K562 (cell line): Measurements from ENCODE around the gene ADRB1. TPM values are rescaled to one million over a fixed set of nuclear protein-coding genes. Genes with fewer than 3 reads are reported as not detected.

ENCODE experiments used
- ATAC-seq: fragments of 200-7000 bp; cut with Tn5 transposase; 3 replicates; pipeline ENCODE4 v1.9.1; 2020; ENCODE audit warnings: moderate library complexity
- BruUV-seq: library from RNA; stranded (reverse); fragments of 400-500 nt; replicated peaks from 2 replicates; lab custom pipeline; 2021; lab: Mats Ljungman, UMichigan
- CTCF ChIA-PET: fragments of 300-600 bp; formaldehyde crosslinking; extraction: SDS; loops from one replicate; lab custom pipeline; 2021; ENCODE audit warnings: low intra/inter-chr PET ratio; lab: Yijun Ruan, JAX
- POLR2A ChIA-PET: fragments of 300-600, 350-650 bp; sonication (Branson Sonifier 250); formaldehyde crosslinking; extraction: SDS; loops from one replicate; lab custom pipeline; 2021; ENCODE audit warnings: antibody characterized with exemption, inconsistent platforms; lab: Yijun Ruan, JAX
- DNase-seq, 4 experiments: peaks; one replicate each; pipeline versions ENCODE4 v3.0.0 to v3.0.0-alpha.2; 2011 to 2018; ENCODE audit warnings: low spot score in 3 of 4, mixed read lengths in 3 of 4; ENCODE audit errors: extremely low read depth in 1 of 4
- FAIRE-seq: peaks from 2 replicates; lab custom pipeline; 2011; peaks lifted over from hg19 to GRCh38; lab: Jason Lieb, UNC
- H2AFZ ChIP-seq: 2 replicates; pipeline ENCODE4 v1.6.0; 2011; ENCODE audit warnings: low read depth, low read length, control low read depth, inconsistent platforms
- H3K27ac ChIP-seq: fragments of 200-600 bp; 3 replicates; pipeline ENCODE4 v1.8.0; 2011; ENCODE audit warnings: low read depth, mild to moderate bottlenecking, control low read depth, inconsistent platforms, low read length, moderate library complexity, mixed read lengths; ENCODE audit errors: extremely low read depth
- H3K27me3 ChIP-seq, 2 experiments: fragments of 300-600 bp in 1 of 2; 2 replicates in 1 of 2; 3 replicates in 1 of 2; pipeline versions ENCODE4 v1.6.0 to v1.8.0; 2011; ENCODE audit warnings: inconsistent platforms in 2 of 2, low read length in 2 of 2, mild to moderate bottlenecking in 1 of 2, mixed read lengths in 1 of 2, moderate library complexity in 1 of 2; ENCODE audit not compliant: control insufficient read depth in 2 of 2, insufficient read depth in 2 of 2
- H3K36me3 ChIP-seq: fragments of 300-600 bp; 3 replicates; pipeline ENCODE4 v1.8.0; 2011; ENCODE audit warnings: mild to moderate bottlenecking, low read length, inconsistent platforms; ENCODE audit not compliant: control insufficient read depth, insufficient read depth
- H3K4me1 ChIP-seq, 2 experiments: fragments of 200-600 bp in 1 of 2; replicated peaks in 1 of 2; 2 replicates in 1 of 2; 3 replicates in 1 of 2; pipeline versions ENCODE4 v1.5.1 to v1.8.0; 2011; ENCODE audit warnings: inconsistent platforms in 2 of 2, low read length in 2 of 2, mild to moderate bottlenecking in 1 of 2, mixed read lengths in 1 of 2, moderate library complexity in 1 of 2; ENCODE audit not compliant: control insufficient read depth in 2 of 2, insufficient read depth in 2 of 2
- H3K4me2 ChIP-seq: 2 replicates; pipeline ENCODE4 v1.6.1; 2011; ENCODE audit warnings: low read length, control low read depth, inconsistent platforms, mixed read lengths; ENCODE audit not compliant: insufficient read depth
- H3K4me3 ChIP-seq: fragments of 200-600 bp; sonication (generic), shearing (Covaris generic); 2 replicates; pipeline ENCODE4 v1.5.1; 2016; ENCODE audit warnings: control low read depth, inconsistent platforms
- H3K79me2 ChIP-seq: fragments of 200-600 bp; 3 replicates; pipeline ENCODE4 v1.8.0; 2011; ENCODE audit warnings: low read length, inconsistent platforms; ENCODE audit not compliant: control insufficient read depth, insufficient read depth
- H3K9ac ChIP-seq, 2 experiments: 2 replicates each; pipeline versions ENCODE4 v1.6.0 to v1.6.1; 2011; ENCODE audit warnings: low read depth in 2 of 2, low read length in 2 of 2, control low read depth in 1 of 2, inconsistent platforms in 1 of 2, mild to moderate bottlenecking in 1 of 2, mixed read lengths in 1 of 2; ENCODE audit not compliant: insufficient read depth in 1 of 2
- H3K9me1 ChIP-seq: one replicate; pipeline ENCODE4 v1.6.0; 2011; ENCODE audit warnings: inconsistent platforms, mild to moderate bottlenecking, low read length, moderate library complexity; ENCODE audit not compliant: control insufficient read depth, insufficient read depth
- H3K9me3 ChIP-seq: replicated peaks from 2 replicates; pipeline ENCODE4 v1.5.1; 2011; ENCODE audit warnings: low read depth, low read length, inconsistent platforms; ENCODE audit not compliant: control insufficient read depth, insufficient read depth
- H4K20me1 ChIP-seq: replicated peaks from 2 replicates; pipeline ENCODE4 v1.6.1; 2011; ENCODE audit warnings: low read length, inconsistent platforms, mixed read lengths; ENCODE audit not compliant: control insufficient read depth, insufficient read depth
- DMBX1 ChIP-seq: fragments of 250-450 bp; sonication (Bioruptor Pico); IDR thresholded peaks from 2 replicates; pipeline ENCODE4 v1.8.0; 2022; ENCODE audit warnings: inconsistent platforms, mild to moderate bottlenecking, moderate library complexity, borderline replicate concordance
- GTF2F1 ChIP-seq: IDR thresholded peaks from 2 replicates; pipeline ENCODE4 v1.6.1; 2011; ENCODE audit warnings: low read depth, low read length, improper control_type of control experiment
- KLF16 ChIP-seq: IDR thresholded peaks from 2 replicates; pipeline ENCODE4 v1.6.1; 2016; ENCODE audit warnings: antibody characterized with exemption
- MCM7 ChIP-seq, 2 experiments: fragments of 450-650 bp; IDR thresholded peaks; 2 replicates each; pipeline ENCODE4 v1.6.1; 2016 to 2018
- MED1 ChIP-seq: sonication (generic); formaldehyde crosslinking; IDR thresholded peaks from 2 replicates; pipeline ENCODE4 v1.8.1; 2023; ENCODE audit warnings: missing genetic modification reagents, borderline replicate concordance
- NFE2L1 ChIP-seq: fragments of 450-650 bp; IDR thresholded peaks from 2 replicates; pipeline ENCODE4 v1.6.1; 2016; ENCODE audit warnings: missing genetic modification characterization, low read depth, mild to moderate bottlenecking, missing compliant biosample characterization, moderate library complexity, borderline replicate concordance
- NR4A1 ChIP-seq, 2 experiments: fragments of 250-450 bp in 1 of 2; fragments of 450-650 bp in 1 of 2; sonication (Bioruptor Pico) in 1 of 2; IDR thresholded peaks; 2 replicates each; pipeline versions ENCODE4 v1.4.0 to v1.6.1; 2016 to 2020; ENCODE audit warnings: mild to moderate bottlenecking in 2 of 2, missing compliant biosample characterization in 1 of 2, missing genetic modification characterization in 1 of 2, moderate library complexity in 1 of 2
- PHTF2 ChIP-seq: fragments of 250-450 bp; sonication (Bioruptor Pico); IDR thresholded peaks from 2 replicates; pipeline ENCODE4 v1.5.0; 2021; ENCODE audit warnings: mild to moderate bottlenecking
- TAF15 ChIP-seq: fragments of 200-400 bp; formaldehyde crosslinking; IDR thresholded peaks from 2 replicates; pipeline ENCODE4 v1.6.1; 2017; ENCODE audit warnings: mild to moderate bottlenecking, low read depth, low read length, moderate library complexity
- TARDBP ChIP-seq: fragments of 450-650 bp; IDR thresholded peaks from 2 replicates; pipeline ENCODE4 v1.6.1; 2016
- TEAD2 ChIP-seq: fragments of 450-650 bp; IDR thresholded peaks from 2 replicates; pipeline ENCODE4 v1.6.1; 2016; ENCODE audit warnings: missing genetic modification characterization, control low read depth, missing compliant biosample characterization
- ZNF76 ChIP-seq: fragments of 250-450 bp; sonication (Bioruptor Pico); IDR thresholded peaks from 2 replicates; pipeline ENCODE4 v1.4.0; 2020; ENCODE audit warnings: mild to moderate bottlenecking, moderate library complexity, borderline replicate concordance
- ZZZ3 ChIP-seq: fragments of 450-650 bp; IDR thresholded peaks from 2 replicates; pipeline ENCODE4 v1.6.1; 2016; ENCODE audit warnings: antibody characterized with exemption, mild to moderate bottlenecking, moderate library complexity
- WGBS: fragments of 100-300 bp; shearing (Covaris generic); methylation state at CpG from one replicate; pipeline ENCODE4 v1.1.6; 2016; ENCODE audit warnings: low coverage, mixed read lengths; ENCODE audit not compliant: insufficient coverage; ENCODE audit errors: missing lambda C conversion rate; 5-methylcytosine and 5-hydroxymethylcytosine counted together
- in situ Hi-C: fragments of 300-500 bp; cut with MboI; formaldehyde crosslinking; loops from 4 replicates; pipeline ENCODE4 v1.15.0; 2018; ENCODE audit warnings: inconsistent platforms, mixed read lengths
- intact Hi-C: fragments of 100-400 bp; cut with micrococcal nuclease; formaldehyde crosslinking; loops from 2 replicates; pipeline ENCODE4 v1.14.2; 2022
- polyA plus RNA-seq, 8 experiments: library from polyadenylated mRNA; depleted of rRNA in 4 of 8; stranded (reverse) in 5 of 8; unstranded in 3 of 8; fragments of >200 nt; fragmentation: Nextera tagmentation in 2 of 8; fragmentation: Illumina TruSeq in 1 of 8; extraction: Ambion mirVana in 2 of 8; extraction: Trizol in 1 of 8; gene quantifications; 2 replicates each; pipeline versions ENCODE4 v1.2.1 to v1.2.3, GENCODE V29; 2011 to 2014; ENCODE audit warnings: inconsistent platforms in 1 of 8, missing spikeins in 1 of 8
- total RNA-seq, 7 experiments: library from RNA; depleted of rRNA in 6 of 7; stranded (reverse); fragments of >200 nt in 6 of 7; fragmentation: Illumina TruSeq in 2 of 7; extraction: Trizol in 2 of 7; gene quantifications; 2 replicates each; pipeline versions ENCODE4 v1.2.1 to v1.2.3, GENCODE V29; 2011 to 2021; ENCODE audit warnings: low replicate concordance in 1 of 7
- TF ChIP-seq, protein P1 (sequence below): fragments of 450-650 bp; IDR thresholded peaks from 2 replicates; pipeline ENCODE4 v1.6.1; 2016; ENCODE audit warnings: low read depth, mild to moderate bottlenecking, moderate library complexity
- TF ChIP-seq, protein P2 (sequence below): fragments of 450-650 bp; IDR thresholded peaks from 2 replicates; pipeline ENCODE4 v1.7.1; 2018; ENCODE audit warnings: mild to moderate bottlenecking, low read depth; ENCODE audit not compliant: partially characterized antibody

The ADRB1 gene
- total and polyA plus RNA-seq, 9 of the 15 experiments (the other 6 are each of a cell fraction or from before 2014, with no cell fraction given): 0.07 to 0.11 (median 0.09) TPM; not detected in 6

DNA sequence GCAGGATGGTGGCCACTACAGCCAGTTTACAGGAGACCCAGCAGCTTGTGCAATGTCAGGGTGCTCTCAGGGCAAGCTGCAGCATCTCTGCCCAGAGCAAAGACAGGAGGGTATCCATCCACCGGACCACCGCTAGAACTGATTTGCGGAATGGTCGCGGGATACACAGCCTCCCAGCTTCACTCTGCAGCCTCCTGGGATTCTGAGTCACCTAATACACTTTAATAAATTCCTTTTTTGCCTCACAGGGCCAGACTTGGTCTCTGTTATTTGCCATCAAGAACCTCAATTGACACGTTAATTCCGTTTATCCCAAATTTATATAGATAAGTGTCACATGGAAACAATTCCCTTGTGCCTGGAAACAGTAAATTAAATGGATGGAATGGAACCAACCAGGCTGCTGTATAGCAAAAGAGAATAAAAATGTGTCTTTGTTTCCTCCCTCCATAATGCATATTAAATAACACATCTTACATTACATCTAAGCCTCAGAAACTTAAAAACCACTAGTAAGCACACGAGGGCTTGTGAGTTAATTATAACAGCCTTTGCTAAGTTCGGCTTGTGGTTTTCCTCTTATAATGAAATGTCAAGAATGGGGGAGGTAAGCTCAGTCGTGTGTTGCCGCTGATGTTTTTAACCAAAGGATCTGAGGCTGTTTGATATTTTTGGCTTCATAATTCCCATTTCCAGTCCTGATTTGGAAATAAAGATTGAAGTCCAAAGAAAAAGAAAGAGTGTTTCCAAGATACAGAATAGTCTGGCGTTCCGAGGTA is 52.1 kb downstream of the ADRB1 start:
- Histone ChIP-seq H3K79me2 (no peaks in the 10 kb centered on the region), H3K4me1 (peaks cover 2 to 11% of the 10 kb centered on the region in 2 experiments; a peak in 4 of 5 replicates), H3K4me2 (no peak overlapping the region), H3K9me3 (no peaks in the 10 kb centered on the region), H2AFZ (no peak overlapping the region), H3K4me3 (no peak overlapping the region), H3K9me1 (no peaks in the 10 kb centered on the region), H3K27ac (no peak overlapping the region), H4K20me1 (no peaks in the 10 kb centered on the region), H3K36me3 (no peaks in the 10 kb centered on the region), H3K9ac (no peak overlapping the region), H3K27me3 (peaks cover 6 to 24% of the 10 kb centered on the region in 2 experiments; a peak in 4 of 5 replicates)
- 6% methylated on average over 13 of the region's 13 CpGs for WGBS
- FAIRE-seq: no peak
- in situ Hi-C loops: no loop called here
- ChIA-PET CTCF (no interaction called here), POLR2A (interaction anchor here (0.7 kb wide), 1 partner anchor 11 kb away, joined by 3 read pairs; no protein-coding TSS in a partner anchor)
- no peak for ATAC-seq
- no TSS peak for BruUV-seq
- intact Hi-C loops: loop anchor here (10.0 kb wide), 1 partner anchor 111 kb away; no protein-coding TSS in a partner anchor
- DNase-seq: no peak
- no peak for TF ChIP-seq TARDBP
- no peak for TF ChIP-seq NR4A1 (CRISPR knock-in tag; IDR thresholded peaks at IDR 0.05)
- no peak for TF ChIP-seq NR4A1 (tag; IDR thresholded peaks at IDR 0.05)
- TF ChIP-seq TEAD2 (tag): no peak
- TF ChIP-seq KLF16: no peak
- TF ChIP-seq, protein P1, sequence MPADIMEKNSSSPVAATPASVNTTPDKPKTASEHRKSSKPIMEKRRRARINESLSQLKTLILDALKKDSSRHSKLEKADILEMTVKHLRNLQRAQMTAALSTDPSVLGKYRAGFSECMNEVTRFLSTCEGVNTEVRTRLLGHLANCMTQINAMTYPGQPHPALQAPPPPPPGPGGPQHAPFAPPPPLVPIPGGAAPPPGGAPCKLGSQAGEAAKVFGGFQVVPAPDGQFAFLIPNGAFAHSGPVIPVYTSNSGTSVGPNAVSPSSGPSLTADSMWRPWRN: no peak
- TF ChIP-seq, protein P2, sequence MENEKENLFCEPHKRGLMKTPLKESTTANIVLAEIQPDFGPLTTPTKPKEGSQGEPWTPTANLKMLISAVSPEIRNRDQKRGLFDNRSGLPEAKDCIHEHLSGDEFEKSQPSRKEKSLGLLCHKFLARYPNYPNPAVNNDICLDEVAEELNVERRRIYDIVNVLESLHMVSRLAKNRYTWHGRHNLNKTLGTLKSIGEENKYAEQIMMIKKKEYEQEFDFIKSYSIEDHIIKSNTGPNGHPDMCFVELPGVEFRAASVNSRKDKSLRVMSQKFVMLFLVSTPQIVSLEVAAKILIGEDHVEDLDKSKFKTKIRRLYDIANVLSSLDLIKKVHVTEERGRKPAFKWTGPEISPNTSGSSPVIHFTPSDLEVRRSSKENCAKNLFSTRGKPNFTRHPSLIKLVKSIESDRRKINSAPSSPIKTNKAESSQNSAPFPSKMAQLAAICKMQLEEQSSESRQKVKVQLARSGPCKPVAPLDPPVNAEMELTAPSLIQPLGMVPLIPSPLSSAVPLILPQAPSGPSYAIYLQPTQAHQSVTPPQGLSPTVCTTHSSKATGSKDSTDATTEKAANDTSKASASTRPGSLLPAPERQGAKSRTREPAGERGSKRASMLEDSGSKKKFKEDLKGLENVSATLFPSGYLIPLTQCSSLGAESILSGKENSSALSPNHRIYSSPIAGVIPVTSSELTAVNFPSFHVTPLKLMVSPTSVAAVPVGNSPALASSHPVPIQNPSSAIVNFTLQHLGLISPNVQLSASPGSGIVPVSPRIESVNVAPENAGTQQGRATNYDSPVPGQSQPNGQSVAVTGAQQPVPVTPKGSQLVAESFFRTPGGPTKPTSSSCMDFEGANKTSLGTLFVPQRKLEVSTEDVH: no peak
- no peak for TF ChIP-seq NFE2L1 (tag)
- no peak for TF ChIP-seq DMBX1
- TF ChIP-seq ZZZ3: no peak
- TF ChIP-seq TAF15: no peak
- TF ChIP-seq MCM7 (IDR thresholded peaks at IDR 0.05): no peak
- TF ChIP-seq ZNF76 (CRISPR knock-in tag): no peak
- no peak for TF ChIP-seq GTF2F1
- TF ChIP-seq MED1 (CRISPR knock-in tag): no peak
- TF ChIP-seq PHTF2 (CRISPR knock-in tag): no peak
